T-cell (primary cell): ENCODE measurements around the gene GPHB5. TPM values are rescaled to one million over a fixed set of nuclear protein-coding genes. Genes with fewer than 3 reads are reported as not detected.
"Not testable (repeated sequence)": the region's sequence is repeated elsewhere in the genome, so short reads cannot be mapped to it uniquely, and the experiment has no call there.

Experiments used
- ATAC-seq, 4 experiments: fragments of 200-7000 bp in 3 of 4; fragments of 150-1000 bp in 1 of 4; cut with Tn5 transposase; replicated peaks in 1 of 4; 1 replicate in 3 of 4; 2 replicates in 1 of 4; pipeline ENCODE4 v1.10.0; 2021; ENCODE audit warnings: moderate library complexity in 3 of 4, mild to moderate bottlenecking in 2 of 4, moderate number of reproducible peaks in 1 of 4
- CTCF ChIA-PET, 2 donors: fragments of 300-600 bp; sonication (Branson Sonifier 250); formaldehyde crosslinking; loops; one replicate each; lab custom pipeline; 2022; ENCODE audit warnings: antibody characterized with exemption in 2 of 2; lab: Charles Lee
- POLR2A ChIA-PET, 2 donors: fragments of 300-600 bp; sonication (Branson Sonifier 250); formaldehyde crosslinking; loops; one replicate each; lab custom pipeline; 2022; ENCODE audit warnings: antibody characterized with exemption in 2 of 2; lab: Charles Lee
- DNase-seq, 35 experiments: peaks; one replicate each; pipeline versions ENCODE4 v3.0.0 to v3.0.0-alpha.2; 2013 to 2023
- H3K27ac ChIP-seq: one replicate; pipeline ENCODE4 v1.5.1; 2013; ENCODE audit warnings: low read length
- H3K27me3 ChIP-seq, 2 experiments: replicated peaks in 1 of 2; 1 replicate in 1 of 2; 2 replicates in 1 of 2; pipeline versions ENCODE4 v1.6.1 to v1.7.0; 2013; ENCODE audit warnings: low read length in 1 of 2, mixed read lengths in 1 of 2; ENCODE audit not compliant: control insufficient read depth in 2 of 2, insufficient read depth in 2 of 2; ENCODE audit errors: extremely low read depth in 1 of 2
- H3K36me3 ChIP-seq, 2 donors: 1 replicate in 1 of 2; 2 replicates in 1 of 2; pipeline versions ENCODE4 v1.6.1 to v1.7.0; 2013; ENCODE audit warnings: low read length in 1 of 2; ENCODE audit not compliant: control insufficient read depth in 2 of 2, insufficient read depth in 1 of 2; ENCODE audit errors: extremely low read depth in 1 of 2
- H3K4me1 ChIP-seq, 2 experiments: 1 replicate in 1 of 2; 2 replicates in 1 of 2; pipeline versions ENCODE4 v1.6.1 to v1.7.0; 2013; ENCODE audit warnings: low read length in 2 of 2, mixed read lengths in 1 of 2; ENCODE audit not compliant: insufficient read depth in 2 of 2, control insufficient read depth in 1 of 2; ENCODE audit errors: extremely low read depth in 1 of 2
- H3K4me3 ChIP-seq, 2 donors: 1 replicate in 1 of 2; 2 replicates in 1 of 2; pipeline versions ENCODE4 v1.5.1 to v1.7.0; 2013; ENCODE audit warnings: mild to moderate bottlenecking in 2 of 2, low read length in 1 of 2, moderate library complexity in 1 of 2; ENCODE audit not compliant: control insufficient read depth in 1 of 2; ENCODE audit errors: extremely low read depth in 1 of 2
- H3K9me3 ChIP-seq: 2 replicates; pipeline ENCODE4 v1.7.0; 2013
- H3K27ac Mint-ChIP-seq, 2 donors: one replicate each; pipeline ENCODE4 v1.8.0; 2020 to 2021; ENCODE audit warnings: mild to moderate bottlenecking in 2 of 2, mixed read lengths in 2 of 2
- H3K27me3 Mint-ChIP-seq, 2 donors: one replicate each; pipeline ENCODE4 v1.8.0; 2021 to 2022; ENCODE audit warnings: mixed read lengths in 2 of 2
- H3K36me3 Mint-ChIP-seq: one replicate; pipeline ENCODE4 v1.8.0; 2021; ENCODE audit warnings: mixed read lengths
- H3K4me1 Mint-ChIP-seq, 3 donors: one replicate each; pipeline ENCODE4 v1.8.0; 2020 to 2022; ENCODE audit warnings: mixed read lengths in 3 of 3, mild to moderate bottlenecking in 1 of 3
- H3K4me3 Mint-ChIP-seq, 3 donors: one replicate each; pipeline ENCODE4 v1.8.0; 2020 to 2022; ENCODE audit warnings: mild to moderate bottlenecking in 3 of 3, mixed read lengths in 3 of 3, moderate library complexity in 3 of 3
- H3K9me3 Mint-ChIP-seq, 3 donors: one replicate each; pipeline ENCODE4 v1.8.0; 2020 to 2022; ENCODE audit warnings: mixed read lengths in 3 of 3
- WGBS: methylation state at CpG from one replicate; pipeline ENCODE4 v1.1.5; 2013; ENCODE audit warnings: missing lambda C conversion rate; ENCODE audit not compliant: insufficient coverage; 5-methylcytosine and 5-hydroxymethylcytosine counted together
- total RNA-seq, 35 experiments: library from RNA in 6 of 35; stranded (reverse) in 6 of 35; fragments of 120-200 nt in 1 of 35; gene quantifications; one replicate each; pipeline versions ENCODE4 v1.2.1 to v1.2.4 and lab custom pipeline; 2013 to 2026

The GPHB5 gene
- total RNA-seq, 5 donors from 2014 or later (not counting 1 experiment from before 2014, with no cell fraction given): not detected

DNA sequence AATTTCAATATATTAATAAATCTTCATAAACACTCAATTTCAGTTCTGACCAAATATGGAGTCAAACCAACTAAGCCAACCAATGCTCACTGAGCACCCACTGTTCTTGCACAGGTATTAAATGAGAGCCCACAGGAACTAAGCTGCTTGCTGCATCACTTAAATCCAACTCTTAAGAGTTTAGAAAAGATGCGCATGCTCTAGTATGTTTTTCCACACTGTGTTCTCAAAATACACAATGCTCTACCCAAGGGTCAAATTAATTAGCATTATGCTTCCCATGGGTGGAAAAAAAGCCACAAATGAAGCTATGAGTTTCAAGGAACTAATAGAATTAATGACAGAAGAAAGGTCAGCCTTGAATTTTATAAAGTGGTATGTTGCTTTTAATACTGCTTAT lies 3.7 kb upstream of the GPHB5 start:
- no CpG with 5 or more reads among the region's 1 CpG for WGBS
- Histone ChIP-seq H3K36me3 (no peaks in the 10 kb centered on the region), H3K27me3 (peaks cover 0 to 3% of the 10 kb centered on the region in 2 experiments), H3K27ac (no peak overlapping the region), H3K4me3 (no peak overlapping the region), H3K9me3 (no peaks in the 10 kb centered on the region), H3K4me1 (no peaks in the 10 kb centered on the region)
- Mint-ChIP-seq H3K4me1 (no peaks in the 10 kb centered on the region), H3K4me3 (no peak overlapping the region), H3K36me3 (no peaks in the 10 kb centered on the region), H3K9me3 (no peaks in the 10 kb centered on the region), H3K27ac (no peak overlapping the region), H3K27me3 (peaks cover 13 to 15% of the 10 kb centered on the region in 2 donors)
- ATAC-seq (no peak), DNase-seq (no peak)
- POLR2A ChIA-PET: no interaction called here
- CTCF ChIA-PET: no interaction called here

DNA sequence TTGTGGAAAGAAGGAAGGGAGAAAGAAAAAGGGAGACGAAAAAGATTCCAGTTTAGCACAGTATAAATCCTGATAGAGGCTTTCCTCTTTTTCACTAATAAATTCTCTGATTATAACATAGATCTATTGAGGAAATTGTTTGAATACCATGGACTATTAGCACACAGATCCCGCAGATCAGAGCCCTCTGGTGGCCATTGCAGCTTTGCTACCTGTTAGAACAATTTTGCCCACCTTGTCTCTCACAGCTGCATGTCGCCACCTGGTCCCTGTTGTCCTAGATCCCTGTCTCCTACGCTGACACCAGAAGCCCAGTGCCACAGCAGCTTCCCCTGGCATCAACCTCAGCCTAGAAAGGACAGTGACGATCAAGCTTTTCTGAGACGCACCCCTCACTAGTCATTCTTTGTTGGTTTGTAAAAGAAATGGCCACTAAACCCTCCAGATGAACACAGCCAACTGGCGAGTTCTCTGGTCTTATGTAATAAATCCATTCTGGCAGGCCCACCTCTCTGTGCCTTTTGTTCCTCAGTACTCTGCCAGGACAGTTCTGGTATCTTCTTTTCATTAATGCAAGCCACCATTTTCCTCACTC lies 9.9 kb downstream of the GPHB5 start:
- 17% methylated on average over 2 of the region's 7 CpGs for WGBS
- ChIA-PET CTCF (no interaction called here), POLR2A (no interaction called here)
- Mint-ChIP-seq H3K4me3 (no peak overlapping the region), H3K4me1 (no peaks in the 10 kb centered on the region), H3K36me3 (no peaks in the 10 kb centered on the region), H3K9me3 (no peaks in the 10 kb centered on the region), H3K27me3 (peaks cover 12 to 21% of the 10 kb centered on the region in 2 donors), H3K27ac (no peak overlapping the region)
- Histone ChIP-seq H3K9me3 (no peaks in the 10 kb centered on the region), H3K4me3 (no peak overlapping the region), H3K36me3 (no peaks in the 10 kb centered on the region), H3K27ac (no peak overlapping the region), H3K4me1 (no peaks in the 10 kb centered on the region), H3K27me3 (peaks cover 0 to 6% of the 10 kb centered on the region in 2 experiments)
- ATAC-seq: no peak
- peak in 6 of 35 experiments; percentile 1 to 19 (median 2) for DNase-seq

DNA sequence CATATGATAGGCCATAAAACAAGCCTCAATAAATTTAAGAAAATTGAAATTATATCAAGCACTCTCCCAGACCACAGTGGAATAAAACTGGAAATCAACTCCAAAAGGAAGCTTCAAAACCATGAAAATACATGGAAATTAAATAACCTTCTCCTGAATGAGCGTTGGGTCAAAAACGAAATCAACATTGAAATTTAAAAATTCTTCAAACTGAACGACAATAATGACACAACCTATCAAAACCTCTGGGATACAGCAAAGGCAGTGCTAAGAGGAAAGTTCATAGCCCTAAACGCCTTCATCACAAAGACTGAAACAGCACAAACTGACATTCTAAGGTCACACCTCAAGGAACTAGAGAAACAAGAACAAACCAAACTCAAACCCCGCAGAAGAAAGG lies 14.3 kb downstream of the GPHB5 start:
- H3K27ac ChIP-seq, H3K9me3 Mint-ChIP-seq, H3K36me3 Mint-ChIP-seq, H3K4me3 ChIP-seq, H3K4me1 ChIP-seq, H3K4me3 Mint-ChIP-seq, H3K9me3 ChIP-seq, H3K36me3 ChIP-seq, H3K4me1 Mint-ChIP-seq, POLR2A ChIA-PET, ATAC-seq, CTCF ChIA-PET, DNase-seq, H3K27ac Mint-ChIP-seq: not testable (repeated sequence)
- H3K27me3 Mint-ChIP-seq: peaks cover 10 to 14% of the 10 kb centered on the region in 2 donors
- H3K27me3 ChIP-seq: peaks cover 0 to 11% of the 10 kb centered on the region in 2 experiments
- 95% methylated on average over 3 of the region's 5 CpGs for WGBS

DNA sequence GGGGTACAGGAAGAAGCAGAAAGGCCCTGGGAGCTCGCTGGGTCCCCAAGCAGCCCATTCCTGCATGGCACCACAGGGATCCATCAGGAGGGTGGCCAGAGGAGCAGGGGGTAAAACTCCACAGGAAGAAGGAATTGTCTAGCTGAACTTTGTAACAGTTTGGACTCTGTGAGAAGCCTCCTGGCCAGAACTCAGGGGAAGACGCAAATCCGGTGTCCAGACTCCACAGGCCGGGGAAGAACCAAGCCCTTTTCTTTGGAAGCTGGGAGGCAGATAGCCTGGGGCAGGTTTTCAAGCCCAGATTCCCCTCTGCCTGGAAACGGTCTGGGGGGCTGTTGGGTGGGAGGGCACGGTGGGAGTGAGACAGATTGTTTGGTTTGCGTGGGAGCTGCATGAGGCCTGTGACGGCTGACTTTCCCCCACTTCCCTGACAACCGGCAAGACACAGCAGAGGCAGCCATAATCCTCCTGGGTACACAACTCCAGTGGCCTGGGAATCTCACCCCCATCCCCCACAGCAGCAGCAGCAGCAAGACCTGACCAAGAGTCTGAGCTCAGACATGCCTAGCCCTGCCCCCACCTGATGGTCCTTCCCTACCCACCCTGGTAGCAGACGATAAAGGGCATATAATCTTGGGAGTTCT lies 16.7 kb downstream of the GPHB5 start:
- Histone ChIP-seq H3K27ac (no peak overlapping the region), H3K9me3 (no peaks in the 10 kb centered on the region), H3K27me3 (peaks cover 0 to 11% of the 10 kb centered on the region in 2 experiments), H3K4me1 (peaks cover 0 to 6% of the 10 kb centered on the region in 2 experiments), H3K36me3 (no peaks in the 10 kb centered on the region), H3K4me3 (no peak overlapping the region)
- no peak overlapping the region for H3K4me3 Mint-ChIP-seq
- H3K27ac Mint-ChIP-seq: no peak overlapping the region
- no peak for ATAC-seq
- H3K27me3 Mint-ChIP-seq: peaks cover 7 to 18% of the 10 kb centered on the region in 2 donors
- no peaks in the 10 kb centered on the region for H3K36me3 Mint-ChIP-seq
- CTCF ChIA-PET: no interaction called here
- DNase-seq: no peak
- no peaks in the 10 kb centered on the region for H3K9me3 Mint-ChIP-seq
- peaks cover 0 to 4% (median 3%) of the 10 kb centered on the region in 3 donors for H3K4me1 Mint-ChIP-seq
- POLR2A ChIA-PET: no interaction called here
- 90% methylated on average over 6 of the region's 10 CpGs for WGBS

DNA sequence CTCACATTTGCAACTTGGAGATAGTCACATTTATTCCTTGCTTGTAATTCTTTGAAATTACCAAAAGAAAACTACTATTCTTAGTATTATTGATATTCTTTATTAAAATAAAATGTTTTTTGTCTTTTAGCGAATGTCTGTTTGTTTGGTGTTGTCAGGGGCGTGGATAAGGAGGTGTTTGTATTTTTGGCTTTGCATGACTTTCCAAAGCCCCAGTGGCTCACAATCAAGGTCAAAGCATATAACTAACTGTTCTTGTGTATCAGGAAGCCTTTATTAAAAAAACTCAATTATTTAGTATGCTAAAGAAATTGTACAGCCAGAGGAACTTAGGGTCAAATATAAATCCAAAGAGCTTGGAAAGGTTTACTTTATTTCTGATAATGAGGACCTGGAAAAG lies 17.9 kb downstream of the GPHB5 start:
- Histone ChIP-seq H3K4me1 (peaks cover 0 to 6% of the 10 kb centered on the region in 2 experiments), H3K36me3 (no peaks in the 10 kb centered on the region), H3K27ac (no peak overlapping the region), H3K9me3 (no peaks in the 10 kb centered on the region), H3K27me3 (peaks cover 0 to 11% of the 10 kb centered on the region in 2 experiments), H3K4me3 (no peak overlapping the region)
- ChIA-PET POLR2A (no interaction called here), CTCF (interaction anchor here in 1 of 2 donors (0.5 kb wide), 1 partner anchor 1750 kb away, joined by 4 read pairs; no protein-coding TSS in a partner anchor)
- Mint-ChIP-seq H3K9me3 (no peaks in the 10 kb centered on the region), H3K27ac (no peak overlapping the region), H3K4me3 (no peak overlapping the region), H3K4me1 (peaks cover 0 to 8% (median 7%) of the 10 kb centered on the region in 3 donors), H3K36me3 (no peaks in the 10 kb centered on the region), H3K27me3 (peaks cover 12 to 18% of the 10 kb centered on the region in 2 donors)
- DNase-seq: no peak
- ATAC-seq: no peak
- no CpG with 5 or more reads among the region's 2 CpGs for WGBS

DNA sequence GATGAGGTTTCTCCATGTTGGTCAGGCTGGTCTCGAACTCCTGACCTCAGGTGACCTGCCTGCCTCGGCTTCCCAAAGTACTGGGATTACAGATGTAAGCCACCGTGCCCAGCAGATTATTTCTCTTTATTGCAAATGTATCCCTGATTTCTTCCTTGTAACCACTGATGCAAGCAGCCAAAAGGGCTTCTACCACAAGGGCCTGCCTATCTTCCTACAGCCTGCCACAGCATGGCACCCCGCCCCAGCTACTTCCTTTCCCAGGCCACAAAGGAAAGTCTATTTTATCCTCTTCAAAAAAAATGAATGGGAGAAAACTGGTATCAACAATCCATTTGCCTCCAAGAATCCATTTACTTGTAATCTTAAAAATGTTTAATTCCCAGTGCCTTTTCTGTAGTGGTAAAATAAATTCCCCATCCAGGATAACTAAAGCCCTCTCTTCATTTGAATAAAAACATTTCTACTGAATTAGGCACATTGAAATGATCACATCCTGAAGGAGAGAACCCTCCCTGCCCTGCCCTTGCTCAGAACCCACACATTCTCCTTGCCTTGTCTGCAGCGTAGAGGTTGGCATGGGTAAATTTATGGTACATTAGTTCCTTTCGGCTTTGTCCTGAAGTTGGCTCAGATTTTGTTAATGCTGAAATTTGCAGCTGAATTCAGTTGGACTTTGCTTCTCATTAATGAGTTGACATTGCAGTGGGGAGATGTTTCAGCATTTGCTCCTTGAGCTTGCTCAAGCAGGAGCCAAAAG lies 19.2 kb downstream of the GPHB5 start:
- H3K9me3 ChIP-seq: no peaks in the 10 kb centered on the region
- Mint-ChIP-seq H3K4me1 (peaks cover 0 to 18% (median 16%) of the 10 kb centered on the region in 3 donors), H3K4me3 (no peak overlapping the region), H3K9me3 (no peaks in the 10 kb centered on the region), H3K36me3 (no peaks in the 10 kb centered on the region), H3K27ac (no peak overlapping the region), H3K27me3 (peaks cover 14 to 21% of the 10 kb centered on the region in 2 donors)
- H3K36me3 ChIP-seq: no peaks in the 10 kb centered on the region
- no peak for DNase-seq
- WGBS: no CpG with 5 or more reads among the region's 6 CpGs
- H3K27ac ChIP-seq: no peak overlapping the region
- peaks cover 0 to 6% of the 10 kb centered on the region in 2 experiments for H3K4me1 ChIP-seq
- no peak for ATAC-seq
- no peak overlapping the region for H3K4me3 ChIP-seq
- POLR2A ChIA-PET: no interaction called here
- CTCF ChIA-PET: no interaction called here
- H3K27me3 ChIP-seq: peaks cover 0 to 11% of the 10 kb centered on the region in 2 experiments
